K562 (cell line): Measurements from ENCODE around the gene ZNRF3. TPM values are rescaled to one million over a fixed set of nuclear protein-coding genes. Genes with fewer than 3 reads are reported as not detected.

ENCODE experiments used
- ATAC-seq: fragments of 200-7000 bp; cut with Tn5 transposase; 3 replicates; pipeline ENCODE4 v1.9.1; 2020; ENCODE audit warnings: moderate library complexity
- BruUV-seq: library from RNA; stranded (reverse); fragments of 400-500 nt; replicated peaks from 2 replicates; lab custom pipeline; 2021; lab: Mats Ljungman, UMichigan
- CTCF ChIA-PET: fragments of 300-600 bp; formaldehyde crosslinking; extraction: SDS; loops from one replicate; lab custom pipeline; 2021; ENCODE audit warnings: low intra/inter-chr PET ratio; lab: Yijun Ruan, JAX
- POLR2A ChIA-PET: fragments of 300-600, 350-650 bp; sonication (Branson Sonifier 250); formaldehyde crosslinking; extraction: SDS; loops from one replicate; lab custom pipeline; 2021; ENCODE audit warnings: antibody characterized with exemption, inconsistent platforms; lab: Yijun Ruan, JAX
- DNase-seq, 4 experiments: peaks; one replicate each; pipeline versions ENCODE4 v3.0.0 to v3.0.0-alpha.2; 2011 to 2018; ENCODE audit warnings: low spot score in 3 of 4, mixed read lengths in 3 of 4; ENCODE audit errors: extremely low read depth in 1 of 4
- FAIRE-seq: peaks from 2 replicates; lab custom pipeline; 2011; peaks lifted over from hg19 to GRCh38; lab: Jason Lieb, UNC
- H2AFZ ChIP-seq: 2 replicates; pipeline ENCODE4 v1.6.0; 2011; ENCODE audit warnings: low read depth, low read length, control low read depth, inconsistent platforms
- H3K27ac ChIP-seq: fragments of 200-600 bp; 3 replicates; pipeline ENCODE4 v1.8.0; 2011; ENCODE audit warnings: low read depth, mild to moderate bottlenecking, control low read depth, inconsistent platforms, low read length, moderate library complexity, mixed read lengths; ENCODE audit errors: extremely low read depth
- H3K27me3 ChIP-seq, 2 experiments: fragments of 300-600 bp in 1 of 2; 2 replicates in 1 of 2; 3 replicates in 1 of 2; pipeline versions ENCODE4 v1.6.0 to v1.8.0; 2011; ENCODE audit warnings: inconsistent platforms in 2 of 2, low read length in 2 of 2, mild to moderate bottlenecking in 1 of 2, mixed read lengths in 1 of 2, moderate library complexity in 1 of 2; ENCODE audit not compliant: control insufficient read depth in 2 of 2, insufficient read depth in 2 of 2
- H3K36me3 ChIP-seq: fragments of 300-600 bp; 3 replicates; pipeline ENCODE4 v1.8.0; 2011; ENCODE audit warnings: mild to moderate bottlenecking, low read length, inconsistent platforms; ENCODE audit not compliant: control insufficient read depth, insufficient read depth
- H3K4me1 ChIP-seq, 2 experiments: fragments of 200-600 bp in 1 of 2; replicated peaks in 1 of 2; 2 replicates in 1 of 2; 3 replicates in 1 of 2; pipeline versions ENCODE4 v1.5.1 to v1.8.0; 2011; ENCODE audit warnings: inconsistent platforms in 2 of 2, low read length in 2 of 2, mild to moderate bottlenecking in 1 of 2, mixed read lengths in 1 of 2, moderate library complexity in 1 of 2; ENCODE audit not compliant: control insufficient read depth in 2 of 2, insufficient read depth in 2 of 2
- H3K4me2 ChIP-seq: 2 replicates; pipeline ENCODE4 v1.6.1; 2011; ENCODE audit warnings: low read length, control low read depth, inconsistent platforms, mixed read lengths; ENCODE audit not compliant: insufficient read depth
- H3K4me3 ChIP-seq: fragments of 200-600 bp; sonication (generic), shearing (Covaris generic); 2 replicates; pipeline ENCODE4 v1.5.1; 2016; ENCODE audit warnings: control low read depth, inconsistent platforms
- H3K79me2 ChIP-seq: fragments of 200-600 bp; 3 replicates; pipeline ENCODE4 v1.8.0; 2011; ENCODE audit warnings: low read length, inconsistent platforms; ENCODE audit not compliant: control insufficient read depth, insufficient read depth
- H3K9ac ChIP-seq, 2 experiments: 2 replicates each; pipeline versions ENCODE4 v1.6.0 to v1.6.1; 2011; ENCODE audit warnings: low read depth in 2 of 2, low read length in 2 of 2, control low read depth in 1 of 2, inconsistent platforms in 1 of 2, mild to moderate bottlenecking in 1 of 2, mixed read lengths in 1 of 2; ENCODE audit not compliant: insufficient read depth in 1 of 2
- H3K9me1 ChIP-seq: one replicate; pipeline ENCODE4 v1.6.0; 2011; ENCODE audit warnings: inconsistent platforms, mild to moderate bottlenecking, low read length, moderate library complexity; ENCODE audit not compliant: control insufficient read depth, insufficient read depth
- H3K9me3 ChIP-seq: replicated peaks from 2 replicates; pipeline ENCODE4 v1.5.1; 2011; ENCODE audit warnings: low read depth, low read length, inconsistent platforms; ENCODE audit not compliant: control insufficient read depth, insufficient read depth
- H4K20me1 ChIP-seq: replicated peaks from 2 replicates; pipeline ENCODE4 v1.6.1; 2011; ENCODE audit warnings: low read length, inconsistent platforms, mixed read lengths; ENCODE audit not compliant: control insufficient read depth, insufficient read depth
- DPF2 ChIP-seq: fragments of 450-650 bp; IDR thresholded peaks from 2 replicates; pipeline ENCODE4 v1.6.1; 2016
- KAT8 ChIP-seq: fragments of 450-650 bp; IDR thresholded peaks from 2 replicates; pipeline ENCODE4 v1.6.1; 2016; ENCODE audit warnings: low read depth, mild to moderate bottlenecking
- L3MBTL2 ChIP-seq: fragments of 450-650 bp; IDR thresholded peaks from 2 replicates; pipeline ENCODE4 v1.6.1; 2016; ENCODE audit warnings: mild to moderate bottlenecking, moderate library complexity
- PCBP1 ChIP-seq: fragments of 200-400 bp; formaldehyde crosslinking; IDR thresholded peaks from 2 replicates; pipeline ENCODE4 v1.6.1; 2018; ENCODE audit warnings: mild to moderate bottlenecking, low read depth, low read length; ENCODE audit not compliant: poor library complexity, severe bottlenecking
- POLR2AphosphoS2 ChIP-seq: IDR thresholded peaks from 2 replicates; pipeline ENCODE4 v1.6.1; 2012; ENCODE audit warnings: low read length, improper control_type of control experiment
- STAT5A ChIP-seq: IDR thresholded peaks from 2 replicates; pipeline ENCODE4 v1.6.1; 2012; ENCODE audit warnings: low read length, inconsistent platforms, borderline replicate concordance
- ZBTB26 ChIP-seq: fragments of 450-650 bp; formaldehyde crosslinking; IDR thresholded peaks from 2 replicates; pipeline ENCODE4 v1.4.0; 2022; ENCODE audit warnings: missing genetic modification characterization
- ZNF785 ChIP-seq: fragments of 250-450 bp; sonication (Bioruptor Pico); IDR thresholded peaks from 2 replicates; pipeline ENCODE4 v1.4.0; 2020; ENCODE audit warnings: mild to moderate bottlenecking
- WGBS: fragments of 100-300 bp; shearing (Covaris generic); methylation state at CpG from one replicate; pipeline ENCODE4 v1.1.6; 2016; ENCODE audit warnings: low coverage, mixed read lengths; ENCODE audit not compliant: insufficient coverage; ENCODE audit errors: missing lambda C conversion rate; 5-methylcytosine and 5-hydroxymethylcytosine counted together
- in situ Hi-C: fragments of 300-500 bp; cut with MboI; formaldehyde crosslinking; loops from 4 replicates; pipeline ENCODE4 v1.15.0; 2018; ENCODE audit warnings: inconsistent platforms, mixed read lengths
- intact Hi-C: fragments of 100-400 bp; cut with micrococcal nuclease; formaldehyde crosslinking; loops from 2 replicates; pipeline ENCODE4 v1.14.2; 2022
- polyA plus RNA-seq, 8 experiments: library from polyadenylated mRNA; depleted of rRNA in 4 of 8; stranded (reverse) in 5 of 8; unstranded in 3 of 8; fragments of >200 nt; fragmentation: Nextera tagmentation in 2 of 8; fragmentation: Illumina TruSeq in 1 of 8; extraction: Ambion mirVana in 2 of 8; extraction: Trizol in 1 of 8; gene quantifications; 2 replicates each; pipeline versions ENCODE4 v1.2.1 to v1.2.3, GENCODE V29; 2011 to 2014; ENCODE audit warnings: inconsistent platforms in 1 of 8, missing spikeins in 1 of 8
- total RNA-seq, 7 experiments: library from RNA; depleted of rRNA in 6 of 7; stranded (reverse); fragments of >200 nt in 6 of 7; fragmentation: Illumina TruSeq in 2 of 7; extraction: Trizol in 2 of 7; gene quantifications; 2 replicates each; pipeline versions ENCODE4 v1.2.1 to v1.2.3, GENCODE V29; 2011 to 2021; ENCODE audit warnings: low replicate concordance in 1 of 7

The ZNRF3 gene
- total and polyA plus RNA-seq, 9 of the 15 experiments (the other 6 are each of a cell fraction or from before 2014, with no cell fraction given) = 0.41 to 5.9 (median 1.7) TPM

GRCh38 chr22:28999510-28999909 lies 116.1 kb downstream of the ZNRF3 start:
- H3K36me3 ChIP-seq = 0 out of 3 replicates have a peak, but pooled peaks cover 3% of the 10 kb centered on the region
- H3K9me3 ChIP-seq = no peaks in the 10 kb centered on the region
- ATAC-seq = no peak
- WGBS = 89% methylated on average over 4 of the region's 7 CpGs
- H3K4me3 ChIP-seq = no peak overlapping the region
- intact Hi-C loops (no loop called here), in situ Hi-C loops (no loop called here)
- no peaks in the 10 kb centered on the region for H3K27me3 ChIP-seq
- no peaks in the 10 kb centered on the region; a peak in 1 of 5 replicates for H3K4me1 ChIP-seq
- H4K20me1 ChIP-seq = no peaks in the 10 kb centered on the region
- TF ChIP-seq L3MBTL2 (no peak), POLR2AphosphoS2 (no peak), ZBTB26 (CRISPR knock-in tag) (no peak), ZNF785 (no peak), DPF2 (no peak), KAT8 (no peak), STAT5A (no peak), PCBP1 (no peak)
- no TSS peak for BruUV-seq
- no peak overlapping the region for H2AFZ ChIP-seq
- ChIA-PET CTCF (no interaction called here), POLR2A (interaction anchor here (0.8 kb wide), 1 partner anchor 883 kb away, joined by 3 read pairs; no protein-coding TSS in a partner anchor)
- DNase-seq = no peak
- FAIRE-seq = no peak
- no peaks in the 10 kb centered on the region for H3K79me2 ChIP-seq
- no peak overlapping the region for H3K27ac ChIP-seq
- H3K9me1 ChIP-seq = no peaks in the 10 kb centered on the region
- no peak overlapping the region for H3K4me2 ChIP-seq
- no peak overlapping the region for H3K9ac ChIP-seq
